GM06990 (cell line): ENCODE data around the gene KCTD17.

Experiments
- DNase-seq: peaks from one replicate; pipeline ENCODE4 v3.0.0-alpha.2; 2011; ENCODE audit not compliant: insufficient read length; ENCODE audit errors: extremely low read depth
- H3K27me3 ChIP-seq: replicated peaks from 2 replicates; pipeline ENCODE4 v1.6.0; 2011; ENCODE audit warnings: low read length; ENCODE audit not compliant: control insufficient read depth, insufficient read depth
- H3K36me3 ChIP-seq: 2 replicates; pipeline ENCODE4 v1.5.1; 2011; ENCODE audit warnings: low read length; ENCODE audit not compliant: control insufficient read depth, insufficient read depth
- H3K4me3 ChIP-seq: replicated peaks from 2 replicates; pipeline ENCODE4 v1.5.1; 2011; ENCODE audit warnings: low read depth, mild to moderate bottlenecking, control low read depth, low read length
- CTCF ChIP-seq: IDR thresholded peaks from 2 replicates; pipeline ENCODE4 v1.5.1; 2011; ENCODE audit warnings: low read length, control low read depth, mild to moderate bottlenecking, inconsistent platforms; ENCODE audit not compliant: insufficient read depth, poor library complexity, severe bottlenecking

The KCTD17 gene

GRCh38 chr22:37039466-37039865 lies 12.1 kb upstream of the KCTD17 start:
- Histone ChIP-seq H3K4me3 (no peak overlapping the region), H3K27me3 (no peaks in the 10 kb centered on the region), H3K36me3 (no peaks in the 10 kb centered on the region)
- no peak for DNase-seq
- TF ChIP-seq CTCF = no peak

- Histone ChIP-seq H3K27me3 (no peaks in the 10 kb centered on the region; the same call in 1 of the 2 replicates), H3K4me3 (no peak overlapping the region), H3K36me3 (no peaks in the 10 kb centered on the region)
- DNase-seq = no peak
- TF ChIP-seq CTCF = no peak
These were observed 8.2 kb upstream of the KCTD17 start for GRCh38 chr22:37043209-37043827.

GRCh38 chr22:37043828-37044538 lies 7.6 kb upstream of the KCTD17 start:
- DNase-seq = peak; percentile 45
- TF ChIP-seq CTCF = peak; percentile 94
- Histone ChIP-seq H3K27me3 (no peaks in the 10 kb centered on the region; the same call in 1 of the 2 replicates), H3K36me3 (no peaks in the 10 kb centered on the region), H3K4me3 (no peak overlapping the region)

- DNase-seq = no peak
- H3K36me3 ChIP-seq = no peaks in the 10 kb centered on the region
- H3K4me3 ChIP-seq = no peak overlapping the region
- TF ChIP-seq CTCF = no peak
- no peaks in the 10 kb centered on the region; the same call in 1 of the 2 replicates for H3K27me3 ChIP-seq
These were observed 6.6 kb upstream of the KCTD17 start for GRCh38 chr22:37044634-37045625.

GRCh38 chr22:37045958-37046357 lies 5.6 kb upstream of the KCTD17 start:
- Histone ChIP-seq H3K27me3 (no peaks in the 10 kb centered on the region; the same call in 1 of the 2 replicates), H3K4me3 (no peak overlapping the region), H3K36me3 (no peaks in the 10 kb centered on the region)
- no peak for DNase-seq
- peak; percentile 63 for TF ChIP-seq CTCF
